ENCODE results near the gene R3HDM2. TPM values are rescaled to one million over a fixed set of nuclear protein-coding genes. Genes with fewer than 3 reads are reported as not detected.

R3HDM2 gene
- total and polyA plus RNA-seq, 2 donors from 2014 or later, result 16.5 to 67.3 TPM

GRCh38 chr12:57360468-57360867, 70.4 kb downstream of the R3HDM2 start:
- no peak overlapping the region for H3K9ac ChIP-seq (ENCODE audit: low read length in 3 of 3)
- H3K4me3 ChIP-seq (ENCODE audit: low read length in 3 of 3), result no peak overlapping the region
- intact Hi-C loops (cut with DNase I), result no loop called here
- H3K9me3 ChIP-seq (ENCODE audit: control insufficient read depth in 2 of 3, insufficient read depth in 1 of 3, low read length in 3 of 3), result no peaks in the 10 kb centered on the region
- no peaks in the 10 kb centered on the region for H3K27me3 ChIP-seq (ENCODE audit: control insufficient read depth, insufficient read depth, low read length)
- FAIRE-seq, result no peak
- H3K36me3 ChIP-seq (ENCODE audit: control insufficient read depth in 2 of 3, insufficient read depth in 3 of 3, low read length in 3 of 3), result no peaks in the 10 kb centered on the region
- H3K4me1 ChIP-seq (ENCODE audit: control insufficient read depth in 2 of 3, insufficient read depth in 2 of 3, low read depth in 1 of 3, low read length in 3 of 3), result no peaks in the 10 kb centered on the region
- no peak overlapping the region for H3K27ac ChIP-seq (ENCODE audit: low read depth in 2 of 2, low read length in 2 of 2)
- no peak for DNase-seq
- no peak for TF ChIP-seq CTCF (IDR thresholded peaks at IDR 0.05; ENCODE audit: borderline replicate concordance, extremely low read depth, insufficient read depth)

DNA sequence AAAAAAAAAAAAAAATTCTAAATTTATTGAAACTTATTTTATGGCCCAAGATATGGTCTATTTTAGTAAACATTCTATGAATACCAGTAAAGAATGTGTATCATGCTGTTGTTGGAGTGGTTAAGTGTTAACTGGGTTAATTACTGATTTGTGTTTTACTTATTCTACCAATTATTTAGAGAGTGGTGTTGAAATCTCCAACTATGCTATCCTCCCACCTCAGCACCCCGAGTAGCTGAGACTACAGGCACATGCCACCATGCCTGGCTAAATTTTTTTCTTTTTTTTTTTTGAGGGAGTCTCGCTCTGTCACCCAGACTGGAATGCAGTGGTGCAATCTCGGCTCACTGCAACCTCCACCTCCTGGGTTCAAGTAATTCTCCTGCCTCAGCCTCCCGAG, 72.2 kb downstream of the R3HDM2 start:
- DNase-seq, result peak in 1 of 5 donors; percentile 3
- H3K36me3 ChIP-seq (ENCODE audit: control insufficient read depth in 2 of 3, insufficient read depth in 3 of 3, low read length in 3 of 3), result no peaks in the 10 kb centered on the region
- H3K4me1 ChIP-seq (ENCODE audit: control insufficient read depth in 2 of 3, insufficient read depth in 2 of 3, low read depth in 1 of 3, low read length in 3 of 3), result no peaks in the 10 kb centered on the region
- intact Hi-C loops (cut with DNase I), result no loop called here
- no peaks in the 10 kb centered on the region for H3K9me3 ChIP-seq (ENCODE audit: control insufficient read depth in 2 of 3, insufficient read depth in 1 of 3, low read length in 3 of 3)
- TF ChIP-seq CTCF (IDR thresholded peaks at IDR 0.05; ENCODE audit: borderline replicate concordance, extremely low read depth, insufficient read depth), result no peak
- FAIRE-seq, result no peak
- H3K4me3 ChIP-seq (ENCODE audit: low read length in 3 of 3), result no peak overlapping the region
- H3K27ac ChIP-seq (ENCODE audit: low read depth in 2 of 2, low read length in 2 of 2), result no peak overlapping the region
- H3K27me3 ChIP-seq (ENCODE audit: control insufficient read depth, insufficient read depth, low read length), result no peaks in the 10 kb centered on the region
- no peak overlapping the region for H3K9ac ChIP-seq (ENCODE audit: low read length in 3 of 3)

DNA sequence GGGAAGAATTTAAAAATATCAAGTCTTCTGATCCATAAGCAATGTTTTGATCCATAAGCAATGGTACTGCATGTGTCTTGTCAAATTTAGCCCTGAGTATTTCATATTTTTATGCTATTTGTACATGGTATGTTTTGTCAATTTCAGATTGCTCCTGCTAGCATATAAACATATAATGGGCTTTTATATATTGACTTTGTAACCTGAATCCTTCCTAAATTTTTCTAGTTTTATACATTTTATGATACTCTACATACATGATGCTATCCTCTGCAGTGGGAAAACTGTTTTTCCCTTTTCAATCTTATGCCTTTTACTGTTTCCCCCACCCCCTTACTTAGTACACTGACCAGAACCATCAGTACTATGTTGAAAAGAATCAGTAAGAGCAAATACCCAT, 75.1 kb downstream of the R3HDM2 start:
- DNase-seq (no peak), FAIRE-seq (no peak)
- Histone ChIP-seq H3K9me3 (ENCODE audit: control insufficient read depth in 2 of 3, insufficient read depth in 1 of 3, low read length in 3 of 3) (no peaks in the 10 kb centered on the region), H3K9ac (ENCODE audit: low read length in 3 of 3) (no peak overlapping the region), H3K4me3 (ENCODE audit: low read length in 3 of 3) (no peak overlapping the region), H3K27me3 (ENCODE audit: control insufficient read depth, insufficient read depth, low read length) (no peaks in the 10 kb centered on the region), H3K4me1 (ENCODE audit: control insufficient read depth in 2 of 3, insufficient read depth in 2 of 3, low read depth in 1 of 3, low read length in 3 of 3) (no peaks in the 10 kb centered on the region), H3K27ac (ENCODE audit: low read depth in 2 of 2, low read length in 2 of 2) (no peak overlapping the region), H3K36me3 (ENCODE audit: control insufficient read depth in 2 of 3, insufficient read depth in 3 of 3, low read length in 3 of 3) (no peaks in the 10 kb centered on the region)
- intact Hi-C loops (cut with DNase I), result no loop called here
- no peak for TF ChIP-seq CTCF (IDR thresholded peaks at IDR 0.05; ENCODE audit: borderline replicate concordance, extremely low read depth, insufficient read depth)

DNA sequence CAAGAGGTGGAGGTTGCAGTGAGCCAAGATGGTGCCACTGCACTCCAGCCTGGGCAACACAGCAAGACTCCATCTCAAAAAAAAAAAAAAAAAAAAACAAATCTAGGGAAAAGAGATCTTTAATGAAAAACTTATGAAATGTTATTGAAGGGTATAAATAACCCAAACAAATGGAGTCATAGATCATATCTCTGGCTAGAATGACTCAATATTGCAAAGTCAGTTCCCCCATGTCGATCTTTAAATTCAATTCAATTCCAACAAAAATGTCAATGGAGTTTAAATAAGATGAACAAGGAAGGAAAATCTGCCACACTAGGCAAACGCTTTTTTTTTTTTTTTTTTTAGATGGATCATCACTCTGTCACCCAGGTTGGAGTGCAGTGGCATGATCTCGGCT, 78.7 kb downstream of the R3HDM2 start:
- intact Hi-C loops (cut with DNase I), result no loop called here
- H3K27me3 ChIP-seq (ENCODE audit: control insufficient read depth, insufficient read depth, low read length), result no peaks in the 10 kb centered on the region
- no peaks in the 10 kb centered on the region for H3K9me3 ChIP-seq (ENCODE audit: control insufficient read depth in 2 of 3, insufficient read depth in 1 of 3, low read length in 3 of 3)
- no peaks in the 10 kb centered on the region for H3K36me3 ChIP-seq (ENCODE audit: control insufficient read depth in 2 of 3, insufficient read depth in 3 of 3, low read length in 3 of 3)
- no peak overlapping the region for H3K4me3 ChIP-seq (ENCODE audit: low read length in 3 of 3)
- TF ChIP-seq CTCF (IDR thresholded peaks at IDR 0.05; ENCODE audit: borderline replicate concordance, extremely low read depth, insufficient read depth), result no peak
- no peaks in the 10 kb centered on the region for H3K4me1 ChIP-seq (ENCODE audit: control insufficient read depth in 2 of 3, insufficient read depth in 2 of 3, low read depth in 1 of 3, low read length in 3 of 3)
- no peak for DNase-seq
- FAIRE-seq, result no peak
- H3K27ac ChIP-seq (ENCODE audit: low read depth in 2 of 2, low read length in 2 of 2), result no peak overlapping the region
- H3K9ac ChIP-seq (ENCODE audit: low read length in 3 of 3), result no peak overlapping the region
